ENCODE data around the gene NCAPG2.
A peak's percentile ranks its signal among the peaks of the same experiment; 100 is the strongest.

NCAPG2 gene

DNA sequence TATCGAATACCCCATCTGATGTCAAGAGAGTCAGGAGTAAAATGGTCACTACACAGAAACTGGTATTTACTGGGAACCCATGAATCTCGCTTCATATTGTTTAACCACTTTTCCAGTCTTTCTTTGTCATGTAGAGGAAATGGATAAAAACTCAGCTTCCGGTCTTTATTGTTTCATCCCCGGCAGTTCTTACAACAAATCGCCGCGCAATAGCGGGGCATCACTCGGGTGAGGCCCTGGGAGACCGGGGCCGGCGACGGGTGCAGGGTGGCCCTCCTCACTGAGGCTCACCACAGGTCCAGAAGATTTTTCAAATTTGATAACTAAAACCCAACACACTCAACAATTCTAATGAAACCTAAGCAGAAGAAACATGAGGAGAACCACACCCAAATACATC is 81.4 kb downstream of the NCAPG2 start:
- DNase-seq = no peak

DNA sequence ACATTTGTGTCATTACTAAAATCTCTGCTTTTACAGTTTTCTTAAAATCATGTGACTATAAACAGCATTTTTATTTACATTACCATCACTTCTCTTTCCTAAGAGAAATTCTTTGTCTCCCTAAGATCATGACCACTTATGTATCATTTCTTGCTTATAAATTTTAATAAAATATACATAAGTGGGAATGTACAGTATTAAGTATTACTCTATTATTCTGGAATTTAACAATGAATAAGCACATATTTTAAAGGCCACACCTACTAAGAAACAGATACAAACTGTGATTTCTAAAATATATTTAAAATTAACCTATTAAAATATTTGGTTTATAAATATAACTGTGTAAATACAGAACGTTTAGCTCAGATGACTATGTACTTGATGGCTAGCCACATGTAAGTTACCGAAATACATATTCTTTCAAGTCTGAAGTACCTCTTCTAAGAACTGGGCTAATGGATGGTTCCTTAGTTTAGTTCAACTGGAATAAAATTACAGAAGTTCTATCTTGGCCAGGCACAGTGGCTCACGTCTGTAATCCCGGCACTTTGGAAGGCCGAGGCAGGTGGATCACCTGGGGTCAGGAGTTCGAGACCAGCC is 83.7 kb downstream of the NCAPG2 start:
- no peak for DNase-seq

DNA sequence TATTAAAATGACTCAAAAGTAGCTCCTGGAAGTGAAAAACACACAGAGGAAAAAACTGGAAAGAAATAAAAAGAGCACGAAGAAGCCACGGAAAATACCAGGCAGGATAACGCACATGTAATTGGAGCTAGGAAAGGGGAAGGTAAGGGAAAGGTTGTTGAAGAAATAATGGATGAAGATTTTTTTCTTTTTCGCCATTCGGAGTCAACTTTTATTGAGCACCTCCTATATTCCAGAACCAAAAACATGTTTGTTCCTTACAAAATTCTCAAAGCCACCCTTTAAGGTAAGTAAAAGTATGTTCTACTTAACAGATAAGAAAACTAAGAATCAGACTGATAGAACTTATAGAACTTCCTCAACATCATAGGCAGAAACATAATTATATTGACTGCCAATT is 84.2 kb downstream of the NCAPG2 start:
- DNase-seq = no peak

DNA sequence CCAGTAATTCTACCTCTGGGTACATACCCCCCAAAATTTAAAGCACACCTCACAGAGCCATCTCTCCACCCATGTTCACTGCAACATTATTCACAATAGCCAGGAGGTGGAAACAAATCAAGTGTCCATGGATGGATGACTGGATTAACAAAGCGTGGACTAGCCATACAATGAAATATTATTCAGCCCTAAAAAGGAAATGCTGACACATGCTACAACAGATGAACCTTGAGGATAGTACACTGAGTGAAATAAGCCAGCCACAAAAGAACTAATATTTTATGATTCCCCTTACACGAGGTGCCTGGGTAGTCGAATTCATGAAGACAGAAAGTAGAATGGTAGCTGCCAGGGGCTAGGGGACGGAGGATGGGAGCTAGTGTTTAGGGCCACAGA is 85.9 kb downstream of the NCAPG2 start:
- no peak for DNase-seq

DNA sequence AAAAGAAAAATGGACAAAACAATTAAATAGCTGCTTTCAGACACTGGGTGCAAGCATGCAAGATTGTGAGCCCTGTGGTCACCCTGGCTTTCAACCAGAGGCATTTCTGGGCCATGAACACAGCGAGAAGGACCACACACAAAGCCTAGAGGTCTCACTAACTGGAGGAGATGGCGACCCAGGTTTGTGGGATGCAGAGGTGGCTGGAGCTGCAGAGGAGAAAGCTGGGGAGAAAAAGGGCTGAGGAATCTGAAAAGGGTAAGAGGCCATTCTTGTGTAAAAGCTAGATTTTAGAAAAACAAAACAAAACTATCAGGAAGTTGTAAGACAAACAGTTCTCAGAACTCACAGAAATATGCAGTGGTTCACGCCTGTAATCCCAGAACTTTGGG is 86.9 kb downstream of the NCAPG2 start:
- no peak for DNase-seq

DNA sequence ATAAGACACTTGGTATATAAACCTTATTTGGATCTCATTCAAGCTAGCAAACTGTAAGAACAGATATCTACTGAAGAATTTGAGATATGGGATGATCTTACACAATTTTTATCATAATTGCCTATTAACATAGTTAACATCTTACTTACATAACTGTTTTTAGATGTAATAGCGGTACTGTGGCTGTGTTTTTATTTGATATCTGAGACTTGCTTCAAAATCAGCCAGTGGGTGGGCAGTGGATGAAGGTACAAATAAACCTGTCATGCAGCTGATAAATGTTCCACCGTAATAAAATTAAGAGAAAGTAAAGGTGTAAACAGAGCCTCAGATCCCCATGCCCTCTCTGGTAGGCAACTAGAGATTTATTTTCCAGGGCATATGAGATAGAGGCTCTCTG is 88.6 kb downstream of the NCAPG2 start:
- no peak for DNase-seq

DNA sequence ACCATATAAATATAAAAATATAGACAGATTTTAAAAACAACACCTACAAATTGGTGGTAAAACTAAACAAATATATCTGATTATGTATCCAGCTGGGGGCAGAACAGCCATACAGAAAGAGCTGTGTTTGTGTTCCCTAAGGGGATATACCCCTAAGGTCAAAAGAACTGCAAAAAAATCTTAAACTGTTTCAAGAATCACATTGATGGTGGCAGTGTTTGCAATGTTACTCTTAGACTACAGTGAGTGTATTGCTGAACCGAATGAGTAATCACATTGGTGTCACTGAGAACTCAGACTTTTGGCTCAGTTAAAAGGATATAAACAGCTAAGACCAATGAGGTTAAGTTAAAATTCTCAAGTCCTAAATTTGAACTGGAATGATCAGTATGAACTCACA is 89.9 kb downstream of the NCAPG2 start:
- DNase-seq = no peak

DNA sequence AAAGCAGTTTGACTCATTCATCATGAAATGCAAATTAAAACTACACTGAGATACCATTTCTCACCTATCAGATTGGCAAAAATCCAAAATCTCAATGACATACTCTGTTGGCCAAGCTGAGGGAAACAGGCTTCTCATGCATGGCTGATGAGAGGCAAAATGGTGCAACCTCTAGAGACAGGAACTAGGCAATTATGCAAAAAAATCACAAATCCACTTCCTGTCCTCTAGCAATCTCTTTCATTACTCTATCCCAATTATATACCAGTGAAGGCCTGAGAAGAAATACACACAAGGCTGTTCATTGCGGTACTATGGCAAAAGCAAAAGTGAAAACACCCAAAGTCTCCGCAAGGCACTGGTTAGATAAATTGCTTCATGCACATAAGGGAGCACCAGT is 91.1 kb downstream of the NCAPG2 start:
- DNase-seq = no peak

DNA sequence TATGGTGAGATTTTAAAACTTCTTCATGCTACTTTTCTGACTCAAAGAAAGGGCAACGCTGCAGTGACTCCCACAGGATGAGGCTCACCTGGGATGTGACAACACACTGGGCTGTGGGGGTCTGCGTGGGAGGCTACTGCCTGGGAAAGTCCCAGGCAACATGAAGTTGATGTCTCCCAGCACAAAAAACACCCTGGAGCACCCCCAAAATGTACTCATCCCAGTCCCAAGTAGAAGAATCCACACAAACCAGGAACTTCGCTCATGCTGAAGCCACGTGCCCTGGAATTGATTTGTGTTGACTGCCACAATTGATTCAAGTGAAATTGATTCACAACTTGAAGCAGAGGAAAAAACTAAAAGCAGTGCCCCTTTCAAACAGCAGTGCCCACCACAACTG is 92.1 kb downstream of the NCAPG2 start:
- DNase-seq = no peak

DNA sequence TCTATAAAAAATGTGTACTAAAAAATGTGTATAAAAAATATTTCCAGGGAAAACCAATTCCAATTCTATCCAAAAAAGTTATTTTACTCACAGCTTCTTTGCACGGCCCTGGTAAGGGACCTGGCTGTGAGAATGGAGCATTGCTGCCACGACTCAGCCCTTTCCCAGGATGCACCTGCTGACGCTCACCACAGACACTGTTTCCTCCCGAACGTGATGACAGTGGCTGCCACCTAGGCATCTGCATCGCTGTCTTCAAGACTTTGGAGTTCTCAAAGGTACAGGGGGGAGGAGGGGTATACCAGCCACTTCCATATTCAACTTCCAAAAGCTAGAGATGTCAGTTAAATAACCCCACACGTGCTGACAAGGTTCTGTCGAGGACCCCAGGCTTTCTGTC is 93.1 kb downstream of the NCAPG2 start:
- DNase-seq = no peak

DNA sequence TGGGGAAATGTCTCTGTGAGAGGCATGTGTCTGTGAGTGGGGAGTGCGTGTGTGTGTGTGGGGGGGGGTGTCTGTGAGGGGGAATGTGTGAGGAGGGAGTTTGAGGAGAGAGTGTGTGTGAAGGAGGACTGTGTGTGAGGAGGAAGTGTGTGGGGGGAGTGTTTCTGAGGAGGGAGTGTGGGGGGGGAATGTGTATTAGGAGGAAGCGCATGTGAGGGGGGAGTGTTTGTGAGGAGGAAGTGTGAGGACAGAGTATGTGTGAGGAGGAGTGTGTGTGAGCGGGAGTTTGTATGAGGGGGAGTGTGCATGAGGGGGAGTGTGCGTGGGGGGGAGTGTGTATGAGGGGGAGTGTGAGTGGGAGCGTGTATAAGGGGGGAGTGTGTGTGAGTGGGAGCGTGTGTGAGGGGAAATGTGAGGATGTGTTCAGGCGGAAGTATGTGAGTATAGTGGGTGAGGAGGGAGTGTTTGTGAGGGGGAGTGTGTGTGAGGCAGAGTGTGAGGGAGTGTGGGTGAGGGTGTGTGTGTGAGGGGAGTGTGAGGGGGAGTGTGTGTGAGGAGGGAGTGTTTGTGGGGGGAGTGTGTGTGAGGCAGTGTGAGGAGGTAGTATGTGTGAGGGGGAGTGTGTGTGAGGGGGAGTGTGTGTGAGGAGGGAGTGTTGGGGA is 95.2 kb downstream of the NCAPG2 start:
- no peak for DNase-seq

DNA sequence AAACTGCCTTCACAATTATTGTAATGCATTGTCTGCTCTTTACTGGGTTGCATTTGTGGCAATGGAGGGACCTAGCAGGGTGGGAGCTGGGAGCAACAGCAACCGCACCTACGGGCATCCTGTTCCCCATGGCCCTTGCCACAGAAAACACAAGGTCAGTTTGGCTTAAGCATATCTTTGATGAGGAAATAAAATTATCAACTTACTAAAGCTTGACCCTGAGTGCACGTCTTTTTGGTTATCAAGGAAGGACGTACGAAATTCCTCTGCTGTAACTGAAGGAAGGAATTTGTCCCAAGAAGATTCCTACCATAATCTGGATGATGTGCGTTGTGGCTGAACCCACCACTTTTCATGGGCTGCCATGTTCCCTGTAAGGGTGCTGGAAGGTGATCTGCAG is 97.0 kb downstream of the NCAPG2 start:
- DNase-seq = no peak

DNA sequence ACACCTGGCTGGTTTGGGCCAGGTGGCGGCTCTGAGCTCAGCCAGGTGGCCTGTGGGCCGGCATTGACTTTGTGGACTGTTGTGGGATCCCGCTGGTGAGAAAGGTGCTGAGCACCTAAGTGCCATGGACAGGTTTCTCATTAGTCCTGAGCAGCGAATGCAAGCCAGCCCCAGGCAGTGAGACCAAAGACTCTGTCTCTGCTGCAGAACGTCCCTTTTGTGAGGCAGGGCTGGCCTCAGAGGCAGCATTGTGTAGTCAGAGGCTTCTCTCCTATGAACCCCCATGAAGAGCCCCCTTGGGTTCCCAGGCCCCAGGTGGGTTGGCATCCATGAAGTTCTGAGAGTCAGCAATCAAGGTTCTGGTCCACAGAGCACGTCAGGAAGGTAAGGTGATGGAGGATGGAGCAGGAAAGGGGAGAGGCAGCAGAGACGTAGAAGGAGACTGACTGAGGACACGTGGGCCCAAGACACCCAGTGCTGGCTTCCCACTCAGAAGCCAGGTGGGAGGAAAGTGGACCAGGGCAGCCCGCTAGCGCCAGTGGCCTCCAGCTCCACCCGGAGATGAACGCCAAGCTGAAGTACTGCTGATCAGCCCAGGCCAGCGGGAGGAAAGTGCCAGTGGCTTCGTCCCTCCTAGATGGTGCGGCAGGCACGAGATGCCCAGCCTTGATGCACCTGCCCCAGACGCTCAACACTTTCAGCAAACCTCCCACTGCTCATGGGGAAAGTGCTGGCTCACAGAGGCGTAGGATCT is 97.8 kb downstream of the NCAPG2 start:
- no peak for DNase-seq

DNA sequence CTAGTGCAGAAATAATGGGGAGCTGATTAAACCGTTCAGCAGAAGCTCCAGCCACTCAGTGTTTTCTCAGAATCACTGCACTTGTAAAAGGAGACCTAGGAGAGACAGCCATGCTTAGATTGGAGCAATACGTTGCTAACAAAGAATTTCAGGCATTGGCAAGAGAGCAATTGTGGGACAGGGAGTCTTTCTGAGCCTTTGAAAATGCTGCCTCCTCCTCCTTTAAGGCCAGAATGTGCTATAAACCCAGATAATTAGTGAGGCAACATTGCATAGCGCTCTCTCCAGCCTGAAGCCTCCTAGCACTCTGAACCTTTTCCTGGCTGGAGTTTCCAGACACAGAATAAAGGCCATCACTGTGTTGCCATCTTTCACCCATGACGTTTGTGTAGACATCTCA is 98.5 kb downstream of the NCAPG2 start:
- DNase-seq = no peak

DNA sequence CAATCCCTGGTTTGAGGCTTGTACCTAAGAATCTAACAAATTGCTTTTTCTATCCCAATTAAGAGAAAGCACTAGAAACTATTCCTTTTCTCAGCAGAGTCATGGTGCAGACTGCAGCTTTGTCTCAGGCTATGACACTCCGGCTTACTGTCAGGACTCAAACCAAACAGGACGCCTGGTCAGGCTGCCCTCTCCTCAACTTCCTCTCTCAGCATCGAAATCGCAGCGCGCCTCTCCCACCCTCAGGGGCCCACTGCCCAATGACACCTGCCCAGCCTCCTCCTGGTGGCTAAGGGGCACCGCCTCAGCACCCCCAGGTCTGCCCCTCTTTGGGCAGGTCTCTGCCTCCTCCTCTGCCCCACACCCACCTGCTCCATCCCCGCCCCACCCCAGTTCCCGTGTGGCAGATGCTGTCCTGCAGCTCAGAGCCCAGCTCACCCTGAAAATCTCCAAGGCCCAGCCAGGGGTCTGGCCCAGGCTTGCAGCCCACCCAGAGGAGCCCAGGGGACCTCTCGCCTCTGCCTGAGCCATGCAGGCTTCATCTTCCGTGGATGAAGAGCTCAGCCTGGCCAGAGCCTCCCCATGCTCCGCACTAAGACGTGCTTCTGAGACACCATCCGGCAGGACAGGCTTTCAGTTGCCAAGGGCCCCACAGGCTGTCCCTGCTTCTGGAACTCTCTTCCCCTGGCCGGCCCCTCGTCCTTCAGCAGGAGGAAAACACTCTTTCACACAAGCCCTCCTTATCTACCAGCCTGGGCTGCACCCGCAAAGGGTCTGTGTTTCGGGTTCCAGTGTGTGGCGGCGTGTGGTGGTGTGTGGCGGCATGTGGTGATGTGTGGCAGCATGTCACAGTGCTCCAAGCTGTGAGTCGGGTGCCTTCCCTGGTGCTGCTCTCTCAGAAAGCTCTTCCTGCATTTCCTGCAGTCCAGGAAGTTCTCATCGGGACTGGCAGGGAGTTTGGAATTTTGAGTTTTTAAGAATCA is 100.5 kb downstream of the NCAPG2 start:
- no peak for DNase-seq

DNA sequence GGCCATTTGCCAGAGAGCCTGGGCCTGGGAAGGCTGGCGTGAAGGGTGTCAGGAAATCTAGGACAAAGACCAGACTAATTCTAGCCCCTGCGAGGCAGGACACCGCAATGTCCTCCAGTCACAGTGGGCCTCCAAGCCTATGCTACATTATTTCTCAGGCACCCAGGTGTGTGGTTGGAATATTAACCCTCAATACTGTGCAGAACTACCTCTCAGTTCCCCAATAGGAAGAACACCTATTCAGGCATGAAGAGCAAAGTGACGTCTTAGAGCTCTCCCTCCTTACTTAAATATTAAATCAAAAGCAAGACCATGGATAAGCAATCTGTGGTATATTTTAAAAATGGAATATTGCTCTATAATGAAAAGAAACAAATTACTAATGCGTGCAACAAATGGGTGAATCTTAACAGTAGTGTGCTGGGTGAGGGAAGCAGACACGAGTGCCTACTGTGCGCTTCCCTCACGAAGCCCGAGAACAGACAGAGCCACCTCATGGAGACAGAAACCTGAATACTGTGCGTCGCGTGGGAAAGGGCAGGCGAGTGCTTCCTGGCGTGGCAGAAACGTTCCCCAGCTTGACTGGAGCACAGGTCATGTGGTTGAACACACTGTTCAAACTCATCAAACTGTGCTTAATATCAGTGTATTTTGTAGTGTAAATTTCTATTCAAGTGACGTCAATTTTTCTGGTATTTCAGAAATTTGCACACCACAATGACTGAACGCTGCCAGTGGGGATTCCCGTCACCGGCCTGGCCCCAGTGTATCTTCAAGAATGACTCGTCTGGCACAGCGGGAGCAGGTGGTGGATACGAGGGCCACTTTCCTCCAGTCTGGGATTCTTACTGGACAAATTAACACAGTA is 101.5 kb downstream of the NCAPG2 start:
- DNase-seq = peak; percentile 20

DNA sequence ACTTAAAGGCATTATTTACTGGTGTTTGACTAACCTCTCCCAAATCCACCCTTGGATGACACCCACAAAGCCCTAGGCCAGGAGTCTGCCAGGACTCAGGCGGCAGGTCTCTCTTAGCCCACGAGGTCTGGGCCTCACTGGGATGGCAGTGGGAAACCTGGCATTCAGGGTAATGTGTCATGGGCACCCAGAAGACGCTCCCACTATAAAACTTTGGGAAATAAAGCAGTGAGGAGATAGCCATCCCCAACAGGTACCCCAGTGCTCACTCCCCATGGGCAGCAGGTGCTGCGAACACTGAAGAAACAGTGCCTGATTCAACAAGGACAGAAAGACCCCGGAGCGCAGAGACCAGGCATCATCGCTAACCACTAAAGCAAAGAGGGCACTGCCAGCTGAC is 102.6 kb downstream of the NCAPG2 start:
- DNase-seq = no peak

DNA sequence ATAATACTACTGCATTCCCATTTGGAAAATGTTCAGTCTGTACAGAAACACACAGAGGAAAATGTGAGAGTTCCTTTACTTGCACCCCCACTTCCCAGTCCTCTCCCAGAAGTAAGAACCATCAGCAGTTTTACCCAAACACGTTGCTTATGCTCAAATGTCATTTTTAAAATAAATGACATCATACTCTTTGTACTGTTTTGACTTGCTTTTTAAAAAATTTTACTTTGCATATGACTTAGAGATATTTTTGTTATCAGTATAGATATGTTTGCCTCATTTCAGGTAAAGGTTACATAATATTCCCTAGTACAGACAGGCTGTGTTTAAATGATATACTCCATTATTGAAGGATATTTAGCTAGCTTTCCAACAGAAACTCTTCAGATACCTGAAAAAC is 103.5 kb downstream of the NCAPG2 start:
- no peak for DNase-seq

DNA sequence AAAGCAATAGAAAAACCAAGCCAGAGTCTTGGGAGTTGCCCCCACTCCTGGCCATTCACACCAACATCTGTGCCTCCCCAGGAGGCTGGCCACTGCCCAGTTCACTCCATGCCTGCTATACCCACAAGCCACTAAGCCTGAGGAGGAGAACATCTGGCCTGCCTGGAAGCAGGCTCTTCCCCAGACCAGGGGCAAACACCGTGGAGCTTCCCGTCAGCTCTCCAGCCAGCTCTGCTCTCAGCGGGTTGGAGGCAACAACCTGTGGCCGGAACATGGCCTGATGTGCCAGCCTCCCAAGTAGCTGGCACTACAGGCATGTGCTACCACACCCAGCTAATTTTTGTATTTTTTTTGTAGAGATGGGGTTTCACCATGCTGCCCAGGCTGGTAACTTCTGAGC is 107.9 kb downstream of the NCAPG2 start:
- DNase-seq = no peak

DNA sequence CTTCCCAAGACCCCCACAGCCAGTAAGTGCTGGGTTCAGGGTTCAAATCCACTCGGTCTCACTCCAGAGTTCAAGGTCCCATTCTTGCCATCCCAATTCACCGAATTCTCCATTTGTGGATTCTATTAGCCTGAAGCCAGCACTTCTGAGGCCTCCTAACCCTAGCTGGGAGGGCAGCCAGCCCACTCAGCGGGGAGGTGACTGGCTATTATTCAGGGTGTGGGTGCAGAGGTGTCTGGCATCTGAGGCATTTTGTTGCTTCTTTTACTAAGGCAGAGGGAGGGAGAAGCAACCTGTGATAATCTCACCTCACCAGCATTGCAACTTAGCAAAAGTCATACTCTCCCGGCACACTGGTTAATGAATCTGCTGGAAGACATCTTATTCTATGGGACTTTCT is 108.3 kb downstream of the NCAPG2 start:
- DNase-seq = no peak

DNA sequence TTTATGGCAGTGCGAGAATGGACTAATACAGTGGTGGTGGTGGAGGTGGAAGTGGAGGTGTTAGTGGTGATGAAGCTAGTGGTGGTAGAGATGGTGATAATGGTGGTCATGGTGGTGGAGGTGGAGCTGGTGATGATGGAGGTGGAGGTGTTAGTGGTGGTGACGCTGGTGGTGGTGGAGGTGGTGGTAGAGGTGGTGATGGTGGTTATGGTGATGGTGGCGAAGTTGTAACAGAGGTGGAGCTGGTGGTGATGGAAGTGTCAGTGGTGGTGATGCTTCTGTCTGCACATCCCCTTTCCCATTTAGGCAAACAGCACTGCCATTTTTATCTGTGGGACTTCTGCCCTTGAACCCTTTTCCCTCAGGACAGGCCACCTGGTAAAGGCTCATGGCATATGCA is 109.5 kb downstream of the NCAPG2 start:
- no peak for DNase-seq

DNA sequence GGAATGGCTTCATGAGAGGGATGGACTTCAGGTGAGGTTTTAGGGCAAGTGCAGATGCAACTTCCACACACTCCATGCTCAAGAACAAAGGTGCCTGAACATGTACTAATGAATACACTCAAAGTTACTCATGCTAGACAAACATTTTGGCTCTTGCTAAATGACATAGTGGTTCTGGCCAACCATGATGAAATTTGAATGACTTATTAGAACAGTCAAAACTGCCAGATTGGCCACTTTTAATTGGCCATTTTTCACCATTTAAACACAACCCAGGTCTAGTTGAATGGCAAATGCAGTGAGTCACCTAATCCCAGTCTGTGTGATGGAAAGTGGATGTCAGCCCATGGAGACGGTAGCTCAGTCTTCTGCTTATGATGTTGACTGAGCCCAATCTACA is 112.1 kb downstream of the NCAPG2 start:
- DNase-seq = no peak

All from activated CD4-positive, alpha-beta T cell treated with anti-CD3 and anti-CD28 coated beads for 48 hours (primary cell).